GM19099 (cell line): ENCODE measurements around the gene TAPBP.
A peak's percentile ranks its signal among the peaks of the same experiment; 100 is the strongest.

Experiments
- POLR2A ChIP-seq: IDR thresholded peaks from 3 replicates; pipeline ENCODE4 v1.6.1; 2011; ENCODE audit warnings: low read depth; ENCODE audit not compliant: insufficient read length; ENCODE audit errors: extremely low read depth

Gene TAPBP

GRCh38 chr6:33313709-33314514 is at the start of gene TAPBP:
TSS of gene TAPBP (minus strand) at chr6:33314078. CDS start at chr6:33314041, 37 bp downstream.
- peak; percentile 76 for TF ChIP-seq POLR2A

DNA sequence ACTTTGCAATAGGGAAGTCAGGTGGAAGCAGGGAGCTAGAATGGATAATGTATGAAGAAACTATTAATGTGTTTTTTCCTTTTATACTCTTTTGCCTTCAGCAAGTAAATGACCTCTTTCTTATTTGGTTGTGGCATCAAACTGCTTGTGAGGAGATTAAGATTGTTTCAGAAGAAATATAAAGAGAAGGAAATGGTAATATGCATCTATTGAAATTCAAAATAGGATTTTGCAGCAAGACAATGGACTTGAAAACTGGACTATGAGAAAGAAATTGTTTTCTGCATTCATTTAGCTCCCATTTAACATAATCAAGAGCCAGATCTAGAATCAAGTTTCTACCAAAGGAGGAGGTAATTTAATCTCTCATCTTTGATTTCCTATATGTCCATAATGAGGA is 45.5 kb upstream of the TAPBP start:
- no peak for TF ChIP-seq POLR2A

GRCh38 chr6:33356295-33356694 is 42.4 kb upstream of the TAPBP start:
- TF ChIP-seq POLR2A, result no peak

GRCh38 chr6:33347816-33348215 is 33.9 kb upstream of the TAPBP start:
- TF ChIP-seq POLR2A, result no peak

DNA sequence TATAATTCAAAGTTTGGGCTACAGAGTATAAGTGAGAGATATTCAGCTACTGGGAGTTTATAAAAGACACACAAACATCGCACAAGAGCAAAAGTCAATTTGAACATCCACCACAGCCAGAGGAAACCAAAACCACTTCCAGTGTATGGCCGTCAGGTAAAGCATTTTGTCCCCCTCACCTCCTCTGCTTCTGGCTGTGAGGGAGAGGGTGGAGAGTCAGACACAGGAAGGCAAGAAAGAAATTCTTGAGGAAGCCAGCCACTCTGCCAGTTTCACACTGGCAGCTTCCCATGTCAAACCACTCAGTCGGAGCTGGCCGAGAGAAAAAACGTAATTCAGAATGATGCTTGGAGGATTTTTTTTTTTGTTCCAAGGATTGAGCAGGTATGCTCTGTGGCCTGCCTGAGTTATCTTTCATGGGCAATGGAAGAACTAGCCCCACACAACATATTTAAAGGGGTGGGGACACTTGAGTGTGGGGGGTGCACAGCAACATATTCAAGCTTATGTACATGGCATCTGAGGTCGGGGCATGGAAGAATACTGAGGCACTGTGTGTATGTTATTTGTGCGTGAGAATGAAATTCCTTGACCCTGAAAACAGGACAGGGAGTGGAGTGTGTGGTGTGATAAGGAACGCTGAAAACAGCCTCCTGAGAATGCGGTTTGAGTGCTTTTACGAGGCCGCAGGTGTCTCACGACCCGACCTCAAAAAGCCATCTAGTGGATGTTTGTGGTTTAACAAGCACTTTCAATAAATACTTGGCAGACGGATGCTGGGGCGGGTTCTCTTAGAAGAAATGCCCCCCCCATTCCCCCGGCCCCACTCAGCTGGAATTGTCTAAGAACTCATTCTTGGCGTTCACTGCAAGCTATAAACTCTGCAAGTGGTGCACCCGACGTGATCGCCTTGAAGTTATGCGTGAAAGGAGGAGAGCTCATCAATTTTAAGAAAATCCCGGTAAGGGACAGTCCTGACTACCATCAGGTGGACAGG is 31.1 kb upstream of the TAPBP start:
- no peak for TF ChIP-seq POLR2A

- TF ChIP-seq POLR2A, result no peak
Observed at GRCh38 chr6:33343953-33344611, 30.2 kb upstream of the TAPBP start.

GRCh38 chr6:33339193-33339592 is 25.3 kb upstream of the TAPBP start:
- no peak for TF ChIP-seq POLR2A

GRCh38 chr6:33336495-33336894 is 22.6 kb upstream of the TAPBP start:
- no peak for TF ChIP-seq POLR2A

GRCh38 chr6:33335916-33336315 is 22.0 kb upstream of the TAPBP start:
- TF ChIP-seq POLR2A, result no peak

- TF ChIP-seq POLR2A, result no peak
Observed at GRCh38 chr6:33333666-33334065, 19.8 kb upstream of the TAPBP start.

DNA sequence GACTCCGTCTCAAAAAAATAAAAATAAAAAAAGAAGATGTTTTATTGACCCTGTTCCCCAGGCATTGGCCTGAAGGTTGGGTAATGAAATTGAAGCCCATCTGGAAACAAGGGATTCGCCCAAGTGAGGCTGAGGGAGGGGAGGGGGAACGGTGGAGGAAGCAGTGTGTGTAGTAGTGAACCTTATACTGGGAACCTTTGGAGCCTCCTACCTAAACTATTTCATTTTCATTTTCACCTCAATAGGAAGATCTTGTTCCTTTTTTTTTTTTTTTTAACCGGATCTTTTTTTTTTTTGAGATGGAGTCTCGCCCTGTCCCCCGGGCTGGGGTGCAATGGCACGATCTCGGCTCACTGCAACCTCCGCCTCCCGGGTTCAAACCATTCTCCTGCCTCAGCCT is 16.9 kb upstream of the TAPBP start:
- no peak for TF ChIP-seq POLR2A

GRCh38 chr6:33329058-33329457 is 15.2 kb upstream of the TAPBP start:
- TF ChIP-seq POLR2A, result no peak

DNA sequence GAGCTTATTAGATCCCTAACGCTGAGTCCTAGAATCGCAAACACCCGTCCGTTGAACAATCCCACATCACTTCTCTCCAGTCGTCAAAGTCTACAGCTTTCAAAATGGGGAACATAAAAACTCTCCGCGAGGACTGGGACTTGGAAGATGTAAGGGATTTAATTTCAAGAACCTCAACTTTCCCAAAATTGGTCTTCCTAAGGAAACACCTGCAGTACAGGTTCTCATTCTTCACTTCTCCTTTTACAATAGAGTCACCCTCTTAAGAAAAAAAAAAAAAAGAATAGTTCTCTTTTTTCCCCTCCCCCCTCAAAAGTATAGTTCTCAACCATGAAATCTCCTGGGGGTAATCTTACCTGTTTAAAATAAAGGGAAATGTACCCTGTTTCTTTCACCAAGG is 10.2 kb upstream of the TAPBP start:
- no peak for TF ChIP-seq POLR2A

GRCh38 chr6:33323623-33323948 is 9.7 kb upstream of the TAPBP start:
- no peak for TF ChIP-seq POLR2A

DNA sequence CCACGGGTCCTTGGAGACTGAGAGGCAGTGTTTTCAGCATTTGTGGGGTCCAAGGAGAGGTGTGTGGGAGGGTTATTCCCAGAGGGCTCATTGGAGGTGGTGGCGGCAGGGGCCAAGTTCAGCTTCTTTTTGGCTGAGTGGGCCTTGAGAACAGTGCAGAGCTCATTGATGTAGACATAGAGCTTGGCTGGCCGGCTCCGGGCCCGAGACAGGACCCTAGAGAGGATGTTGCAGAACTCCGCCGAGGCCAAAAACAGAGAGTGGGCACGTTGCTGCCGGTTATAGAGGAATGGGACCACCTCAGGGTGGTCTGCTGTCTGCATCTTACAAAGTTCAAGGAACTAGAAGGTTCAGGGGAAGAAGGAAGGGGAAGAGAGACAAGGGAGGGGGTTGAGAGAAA is 7.3 kb upstream of the TAPBP start:
- TF ChIP-seq POLR2A, result no peak
